Measurements from ENCODE around the gene CIITA.

CIITA gene

GRCh38 chr16:10888320-10888937 lies 11.4 kb downstream of the CIITA start:
- DNase-seq (ENCODE audit: low read depth) = no peak
- no peak overlapping the region for H3K4me3 ChIP-seq (ENCODE audit: low read depth, low read length)
- no peak for TF ChIP-seq CTCF (IDR thresholded peaks at IDR 0.05; ENCODE audit: control insufficient read depth, extremely low read depth, insufficient read depth)

- TF ChIP-seq CTCF (IDR thresholded peaks at IDR 0.05; ENCODE audit: control insufficient read depth, extremely low read depth, insufficient read depth) = no peak
- no peak overlapping the region for H3K4me3 ChIP-seq (ENCODE audit: low read depth, low read length)
- no peak for DNase-seq (ENCODE audit: low read depth)
Observed at GRCh38 chr16:10889855-10890254, 12.9 kb downstream of the CIITA start.

GRCh38 chr16:10892782-10893318 lies 15.8 kb downstream of the CIITA start:
- TF ChIP-seq CTCF (IDR thresholded peaks at IDR 0.05; ENCODE audit: control insufficient read depth, extremely low read depth, insufficient read depth) = no peak
- H3K4me3 ChIP-seq (ENCODE audit: low read depth, low read length) = no peak overlapping the region
- no peak for DNase-seq (ENCODE audit: low read depth)

GRCh38 chr16:10895053-10895946 lies 18.3 kb downstream of the CIITA start:
- no peak for DNase-seq (ENCODE audit: low read depth)

GRCh38 chr16:10896165-10896564 lies 19.2 kb downstream of the CIITA start:
- no peak for TF ChIP-seq CTCF (IDR thresholded peaks at IDR 0.05; ENCODE audit: control insufficient read depth, extremely low read depth, insufficient read depth)
- no peak for DNase-seq (ENCODE audit: low read depth)
- no peak overlapping the region for H3K4me3 ChIP-seq (ENCODE audit: low read depth, low read length)

More at GRCh38 chr16:10895053-10895946, 18.3 kb downstream of the CIITA start:
- H3K4me3 ChIP-seq (ENCODE audit: low read depth, low read length) = no peak overlapping the region
- no peak for TF ChIP-seq CTCF (IDR thresholded peaks at IDR 0.05; ENCODE audit: control insufficient read depth, extremely low read depth, insufficient read depth)

GRCh38 chr16:10896723-10897122 lies 19.7 kb downstream of the CIITA start:
- DNase-seq (ENCODE audit: low read depth) = no peak
- no peak for TF ChIP-seq CTCF (IDR thresholded peaks at IDR 0.05; ENCODE audit: control insufficient read depth, extremely low read depth, insufficient read depth)
- H3K4me3 ChIP-seq (ENCODE audit: low read depth, low read length) = no peak overlapping the region
